Kidney (tissue), 14 donors: Measurements from ENCODE around the gene HAO2. TPM values are rescaled to one million over a fixed set of nuclear protein-coding genes. Genes with fewer than 3 reads are reported as not detected.
A peak's percentile ranks its signal among the peaks of the same experiment; 100 is the strongest.

Experiments
- DNase-seq, 5 donors: peaks; one replicate each; pipeline ENCODE4 v3.0.0-alpha.2; 2013 to 2020
- FAIRE-seq: peaks from 2 replicates; lab custom pipeline; 2012; peaks lifted over from hg19 to GRCh38; lab: Jason Lieb, UNC
- H3K27ac ChIP-seq, 2 donors: one replicate each; pipeline ENCODE4 v1.7.0; 2013; ENCODE audit warnings: low read depth in 2 of 2, low read length in 2 of 2, inconsistent platforms in 1 of 2
- H3K27me3 ChIP-seq: one replicate; pipeline ENCODE4 v1.7.1; 2013; ENCODE audit warnings: low read length, inconsistent platforms; ENCODE audit not compliant: control insufficient read depth, insufficient read depth
- H3K36me3 ChIP-seq, 3 donors: one replicate each; pipeline versions ENCODE4 v1.7.0 to v1.7.1; 2013; ENCODE audit warnings: low read length in 3 of 3, control low read depth in 1 of 3, inconsistent platforms in 1 of 3; ENCODE audit not compliant: insufficient read depth in 3 of 3, control insufficient read depth in 2 of 3
- H3K4me1 ChIP-seq, 3 donors: one replicate each; pipeline versions ENCODE4 v1.7.0 to v1.7.1; 2013; ENCODE audit warnings: low read length in 3 of 3, inconsistent platforms in 1 of 3, low read depth in 1 of 3; ENCODE audit not compliant: control insufficient read depth in 2 of 3, insufficient read depth in 2 of 3
- H3K4me3 ChIP-seq, 3 donors: one replicate each; pipeline versions ENCODE4 v1.7.0 to v1.8.1; 2013; ENCODE audit warnings: low read length in 3 of 3, control low read depth in 1 of 3, inconsistent platforms in 1 of 3
- H3K9ac ChIP-seq, 3 donors: one replicate each; pipeline versions ENCODE4 v1.7.0 to v1.7.1; 2013; ENCODE audit warnings: low read length in 3 of 3, control low read depth in 1 of 3, inconsistent platforms in 1 of 3
- H3K9me3 ChIP-seq, 3 donors: one replicate each; pipeline versions ENCODE4 v1.7.0 to v1.7.1; 2013; ENCODE audit warnings: low read length in 3 of 3, control low read depth in 1 of 3, inconsistent platforms in 1 of 3; ENCODE audit not compliant: control insufficient read depth in 2 of 3, insufficient read depth in 1 of 3
- intact Hi-C: fragments of 100-400 bp; cut with DNase I; formaldehyde crosslinking; loops from one replicate; pipeline ENCODE4 v1.11.1; 2022
- polyA plus RNA-seq: library from polyadenylated mRNA; stranded (reverse); fragments of 350-450 nt; fragmentation: Illumina TruSeq; extraction: RNeasy Lipid Tissue Mini Kit (QIAGEN cat#74804); gene quantifications from one replicate; pipeline ENCODE4 v1.2.3, GENCODE V29; 2014; ENCODE audit warnings: low read depth, low replicate concordance; ENCODE audit not compliant: insufficient read depth
- total RNA-seq: library from RNA; stranded (reverse); fragmentation: NEBNext Ultra II Directional; extraction: Animal tissue kit (Norgen Biotek cat#: 25700); gene quantifications from one replicate; pipeline ENCODE4 v1.2.1, GENCODE V29; 2021
- TF ChIP-seq, protein P1 (sequence below): IDR thresholded peaks from 3 replicates; pipeline ENCODE4 v1.5.1; 2012; ENCODE audit warnings: mild to moderate bottlenecking, moderate library complexity, borderline replicate concordance; ENCODE audit not compliant: insufficient read depth; ENCODE audit errors: extremely low read depth
- donor health status: control.
- donor health status: control.
- donor health status: control.
- donor health status: control.
- donor health status: control.
- donor health status: DM: yes; HTN: yes; CAD: no.
- donor health status: Normal renal cell carcinoma (clear cell type).

HAO2 gene
- total and polyA plus RNA-seq, 2 donors from 2014 or later = 1.9 to 183 TPM

GRCh38 chr1:119336848-119337247, 31.7 kb upstream of the HAO2 start:
- intact Hi-C loops = no loop called here
- no peak for FAIRE-seq

DNA sequence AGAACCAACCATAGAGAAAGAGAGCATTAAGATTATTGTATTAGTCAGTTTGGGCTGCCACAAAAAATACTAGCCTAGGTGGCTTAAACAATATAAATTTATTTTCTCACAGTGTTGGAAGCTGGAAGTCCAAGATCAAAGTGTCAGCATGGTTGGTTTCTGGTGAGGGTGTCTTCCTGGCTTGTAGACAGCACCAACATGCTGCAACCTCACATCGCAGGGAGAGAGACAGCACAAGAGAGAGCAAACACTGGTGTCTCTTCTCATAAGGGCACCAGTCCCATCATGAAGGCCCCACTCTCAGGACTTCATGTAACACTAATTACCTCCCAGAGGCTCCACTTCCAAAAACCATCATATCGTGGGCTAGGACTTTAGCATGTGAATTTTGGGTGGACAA, 30.6 kb upstream of the HAO2 start:
- no peaks in the 10 kb centered on the region for H3K9me3 ChIP-seq
- H3K36me3 ChIP-seq = no peaks in the 10 kb centered on the region
- intact Hi-C loops = no loop called here
- DNase-seq (no peak), FAIRE-seq (no peak)
- TF ChIP-seq, protein P1, sequence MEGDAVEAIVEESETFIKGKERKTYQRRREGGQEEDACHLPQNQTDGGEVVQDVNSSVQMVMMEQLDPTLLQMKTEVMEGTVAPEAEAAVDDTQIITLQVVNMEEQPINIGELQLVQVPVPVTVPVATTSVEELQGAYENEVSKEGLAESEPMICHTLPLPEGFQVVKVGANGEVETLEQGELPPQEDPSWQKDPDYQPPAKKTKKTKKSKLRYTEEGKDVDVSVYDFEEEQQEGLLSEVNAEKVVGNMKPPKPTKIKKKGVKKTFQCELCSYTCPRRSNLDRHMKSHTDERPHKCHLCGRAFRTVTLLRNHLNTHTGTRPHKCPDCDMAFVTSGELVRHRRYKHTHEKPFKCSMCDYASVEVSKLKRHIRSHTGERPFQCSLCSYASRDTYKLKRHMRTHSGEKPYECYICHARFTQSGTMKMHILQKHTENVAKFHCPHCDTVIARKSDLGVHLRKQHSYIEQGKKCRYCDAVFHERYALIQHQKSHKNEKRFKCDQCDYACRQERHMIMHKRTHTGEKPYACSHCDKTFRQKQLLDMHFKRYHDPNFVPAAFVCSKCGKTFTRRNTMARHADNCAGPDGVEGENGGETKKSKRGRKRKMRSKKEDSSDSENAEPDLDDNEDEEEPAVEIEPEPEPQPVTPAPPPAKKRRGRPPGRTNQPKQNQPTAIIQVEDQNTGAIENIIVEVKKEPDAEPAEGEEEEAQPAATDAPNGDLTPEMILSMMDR = no peak
- no peak overlapping the region for H3K4me3 ChIP-seq
- H3K4me1 ChIP-seq = peaks cover 0 to 9% (median 0%) of the 10 kb centered on the region in 3 donors
- no peaks in the 10 kb centered on the region for H3K27me3 ChIP-seq
- no peak overlapping the region for H3K27ac ChIP-seq
- H3K9ac ChIP-seq = no peak overlapping the region

More at GRCh38 chr1:119336848-119337247, 31.7 kb upstream of the HAO2 start:
- H3K27me3 ChIP-seq = no peaks in the 10 kb centered on the region
- no peak overlapping the region for H3K4me3 ChIP-seq
- H3K4me1 ChIP-seq = peaks cover 0 to 9% (median 0%) of the 10 kb centered on the region in 3 donors
- TF ChIP-seq, protein P1 = no peak
- H3K9ac ChIP-seq = no peak overlapping the region
- no peaks in the 10 kb centered on the region for H3K36me3 ChIP-seq
- DNase-seq = peak in 1 of 5 donors; percentile 50
- H3K27ac ChIP-seq = no peak overlapping the region
- no peaks in the 10 kb centered on the region for H3K9me3 ChIP-seq

DNA sequence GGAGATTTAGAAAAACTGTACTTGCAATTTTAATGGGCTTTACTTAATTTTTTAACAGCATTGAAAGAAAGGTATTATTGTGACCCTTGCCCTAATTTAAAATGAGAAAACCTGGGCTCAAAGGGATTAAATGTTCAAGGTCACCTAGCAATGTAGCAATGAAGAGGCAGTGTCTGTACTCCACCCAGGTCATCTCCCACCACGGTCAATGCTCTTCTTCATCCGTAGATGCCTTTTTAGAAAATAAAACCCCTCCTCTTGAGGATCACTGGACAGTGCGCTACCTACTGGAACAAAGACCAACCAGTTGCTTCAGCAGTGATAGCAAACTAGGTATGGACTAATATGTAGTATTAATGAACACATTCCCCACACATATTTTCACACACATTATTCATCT, 29.8 kb upstream of the HAO2 start:
- no peak overlapping the region for H3K27ac ChIP-seq
- intact Hi-C loops = no loop called here
- TF ChIP-seq, protein P1 = no peak
- H3K9ac ChIP-seq = no peak overlapping the region
- H3K4me3 ChIP-seq = no peak overlapping the region
- no peak for FAIRE-seq
- H3K36me3 ChIP-seq = no peaks in the 10 kb centered on the region
- H3K9me3 ChIP-seq = no peaks in the 10 kb centered on the region
- peaks cover 0 to 9% (median 0%) of the 10 kb centered on the region in 3 donors for H3K4me1 ChIP-seq
- H3K27me3 ChIP-seq = no peaks in the 10 kb centered on the region
- DNase-seq = no peak

DNA sequence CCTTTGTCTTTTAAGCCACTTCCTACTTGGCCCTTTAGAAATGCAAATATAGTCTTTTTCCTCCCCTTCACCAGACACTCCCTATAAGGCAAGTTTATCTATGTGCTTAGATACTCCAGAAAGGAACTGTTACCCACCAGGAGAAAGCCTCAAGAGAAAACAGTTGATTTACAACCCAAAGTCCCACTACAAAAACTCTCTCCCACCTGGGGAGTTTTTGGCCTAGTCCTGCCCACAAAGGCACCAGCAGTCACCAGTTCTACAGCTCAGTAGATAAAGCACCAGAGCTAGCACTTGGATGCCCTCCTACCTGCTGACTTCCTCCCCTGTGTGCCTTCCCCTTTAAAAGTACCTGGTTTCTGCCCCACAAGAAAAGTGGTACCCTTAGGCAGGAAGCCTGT, 27.7 kb upstream of the HAO2 start:
- intact Hi-C loops = no loop called here
- Histone ChIP-seq H3K27ac (peak overlapping the region; percentile 52 to 59), H3K4me3 (no peak overlapping the region), H3K27me3 (no peaks in the 10 kb centered on the region), H3K4me1 (peaks cover 0 to 9% (median 0%) of the 10 kb centered on the region in 3 donors), H3K36me3 (no peaks in the 10 kb centered on the region), H3K9ac (no peak overlapping the region), H3K9me3 (no peaks in the 10 kb centered on the region)
- DNase-seq = no peak
- TF ChIP-seq, protein P1 = no peak
- FAIRE-seq = no peak
